PC-3 (cell line): ENCODE results near the gene CDO1.

ENCODE experiments used
- CTCF ChIP-seq: fragments of 300-600 bp; sonication (generic); conservative IDR thresholded peaks from 2 replicates; pipeline ENCODE4 v1.5.1; 2017; ENCODE audit warnings: antibody characterized with exemption, low read depth, mild to moderate bottlenecking, low read length
- EZH2 ChIP-seq: fragments of 300-600 bp; sonication (generic); IDR thresholded peaks from one replicate; pipeline ENCODE4 v1.6.1; 2017; ENCODE audit warnings: antibody characterized with exemption, mild to moderate bottlenecking, low read length; ENCODE audit not compliant: unreplicated experiment
- EZH2phosphoT487 ChIP-seq: fragments of 300-600 bp; sonication (generic); IDR thresholded peaks from 2 replicates; pipeline ENCODE4 v1.6.1; 2018; ENCODE audit warnings: mild to moderate bottlenecking, antibody characterized with exemption, low read length, borderline replicate concordance

GRCh38 chr5:115847290-115847689 lies 30.8 kb upstream of the CDO1 start:
- no peak for TF ChIP-seq CTCF
- no peak for TF ChIP-seq EZH2phosphoT487
- no peak for TF ChIP-seq EZH2
